ENCODE results near the gene CETP. TPM values are rescaled to one million over a fixed set of nuclear protein-coding genes. Genes with fewer than 3 reads are reported as not detected.

Gene CETP
- total RNA-seq, 4 donors from 2014 or later: 0.40 to 4.0 (median 1.7) TPM

DNA sequence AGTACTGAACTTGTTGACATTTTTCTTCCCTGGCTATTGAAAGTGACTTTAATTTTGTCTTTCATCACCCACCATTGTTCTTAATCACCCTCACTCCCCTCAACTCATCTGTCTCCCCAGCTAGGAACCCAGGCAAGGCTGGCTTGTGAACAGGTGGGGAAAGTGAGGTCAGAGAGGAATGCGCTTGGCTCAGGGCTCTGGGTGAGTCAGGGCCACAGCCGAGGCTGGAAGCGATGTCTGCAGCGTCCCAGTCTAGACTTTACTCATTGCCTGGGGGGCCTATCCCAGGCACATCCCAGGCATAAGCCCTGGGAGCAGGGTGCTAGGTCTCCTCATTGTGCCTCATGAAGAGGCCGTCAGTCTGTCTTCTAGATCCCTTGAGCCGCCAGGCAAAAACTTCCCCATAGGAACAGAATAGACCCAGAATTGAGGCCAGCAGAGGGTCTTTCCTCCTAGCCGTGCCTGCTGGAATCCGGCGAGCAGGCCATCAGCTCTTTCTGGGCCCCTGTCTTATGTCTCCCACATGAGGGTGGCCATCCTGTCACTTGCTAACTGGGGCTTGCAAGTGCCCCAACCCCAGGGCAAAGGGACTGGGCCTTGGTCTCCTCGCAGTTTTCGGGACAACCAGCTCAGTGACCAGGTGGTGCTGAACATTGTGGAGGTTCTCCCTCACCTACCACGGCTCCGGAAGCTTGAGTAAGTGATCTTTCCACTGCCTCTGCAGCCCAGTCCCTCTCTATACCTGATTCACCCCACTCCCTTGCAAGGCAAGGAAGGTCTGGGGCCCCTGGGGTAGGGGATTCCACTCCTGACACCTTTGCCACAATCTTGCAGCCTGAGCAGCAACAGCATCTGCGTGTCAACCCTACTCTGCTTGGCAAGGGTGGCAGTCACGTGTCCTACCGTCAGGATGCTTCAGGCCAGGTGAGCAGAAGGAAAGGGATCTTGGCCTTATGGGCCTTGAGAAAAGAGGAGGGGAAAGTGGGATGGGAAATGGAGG, 67.7 kb downstream of the CETP start:
- intact Hi-C loops (cut with DNase I): no loop called here
- TF ChIP-seq, protein P1, sequence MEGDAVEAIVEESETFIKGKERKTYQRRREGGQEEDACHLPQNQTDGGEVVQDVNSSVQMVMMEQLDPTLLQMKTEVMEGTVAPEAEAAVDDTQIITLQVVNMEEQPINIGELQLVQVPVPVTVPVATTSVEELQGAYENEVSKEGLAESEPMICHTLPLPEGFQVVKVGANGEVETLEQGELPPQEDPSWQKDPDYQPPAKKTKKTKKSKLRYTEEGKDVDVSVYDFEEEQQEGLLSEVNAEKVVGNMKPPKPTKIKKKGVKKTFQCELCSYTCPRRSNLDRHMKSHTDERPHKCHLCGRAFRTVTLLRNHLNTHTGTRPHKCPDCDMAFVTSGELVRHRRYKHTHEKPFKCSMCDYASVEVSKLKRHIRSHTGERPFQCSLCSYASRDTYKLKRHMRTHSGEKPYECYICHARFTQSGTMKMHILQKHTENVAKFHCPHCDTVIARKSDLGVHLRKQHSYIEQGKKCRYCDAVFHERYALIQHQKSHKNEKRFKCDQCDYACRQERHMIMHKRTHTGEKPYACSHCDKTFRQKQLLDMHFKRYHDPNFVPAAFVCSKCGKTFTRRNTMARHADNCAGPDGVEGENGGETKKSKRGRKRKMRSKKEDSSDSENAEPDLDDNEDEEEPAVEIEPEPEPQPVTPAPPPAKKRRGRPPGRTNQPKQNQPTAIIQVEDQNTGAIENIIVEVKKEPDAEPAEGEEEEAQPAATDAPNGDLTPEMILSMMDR (IDR thresholded peaks at IDR 0.05): no peak
- TF ChIP-seq POLR2A (IDR thresholded peaks at IDR 0.05): no peak
- no peaks in the 10 kb centered on the region for H3K4me1 ChIP-seq
- H3K27ac ChIP-seq: no peak overlapping the region
- no peak overlapping the region for H3K4me3 ChIP-seq (replicated peaks in 1 of 3)
- H3K27me3 ChIP-seq: no peaks in the 10 kb centered on the region
- no peaks in the 10 kb centered on the region for H3K36me3 ChIP-seq
- DNase-seq: no peak
- H3K9me3 ChIP-seq: no peaks in the 10 kb centered on the region
- 88 to 90% methylated on average over 13 to 16 of the region's 16 CpGs for WGBS, 2 donors

DNA sequence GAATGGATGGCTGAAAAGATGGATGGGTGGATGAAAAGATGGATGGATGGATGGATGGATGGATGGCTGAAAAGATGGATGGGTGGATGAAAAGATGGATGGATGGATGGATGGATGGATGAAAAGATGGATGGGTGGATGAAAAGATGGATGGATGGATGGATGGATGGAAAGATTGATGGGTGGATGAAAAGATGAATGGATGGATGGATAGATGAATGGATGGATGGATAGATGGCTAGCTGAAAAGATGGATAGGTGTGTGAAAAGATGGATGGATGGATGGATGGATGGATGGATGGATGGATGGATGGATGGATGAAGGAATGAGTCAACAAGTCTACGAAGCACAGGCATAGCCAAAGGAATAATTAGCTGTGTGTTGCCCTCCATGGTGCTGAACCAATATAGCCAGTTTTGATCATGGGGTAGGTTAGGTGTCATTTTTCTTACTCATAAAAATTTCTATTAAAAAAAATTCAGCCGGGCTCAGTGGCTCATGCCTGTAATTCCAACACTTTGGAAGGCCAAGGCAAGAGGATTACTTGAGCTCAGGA, 68.7 kb downstream of the CETP start:
- Histone ChIP-seq H3K4me1 (no peaks in the 10 kb centered on the region), H3K27ac (no peak overlapping the region), H3K4me3 (replicated peaks in 1 of 3) (no peak overlapping the region), H3K36me3 (no peaks in the 10 kb centered on the region), H3K9me3 (no peaks in the 10 kb centered on the region), H3K27me3 (no peaks in the 10 kb centered on the region)
- TF ChIP-seq, protein P1 (IDR thresholded peaks at IDR 0.05): no peak
- no peak for TF ChIP-seq POLR2A (IDR thresholded peaks at IDR 0.05)
- DNase-seq: no peak
- intact Hi-C loops (cut with DNase I): no loop called here
- 87 to 96% methylated on average over 2 of the region's 2 CpGs for WGBS, 2 donors

DNA sequence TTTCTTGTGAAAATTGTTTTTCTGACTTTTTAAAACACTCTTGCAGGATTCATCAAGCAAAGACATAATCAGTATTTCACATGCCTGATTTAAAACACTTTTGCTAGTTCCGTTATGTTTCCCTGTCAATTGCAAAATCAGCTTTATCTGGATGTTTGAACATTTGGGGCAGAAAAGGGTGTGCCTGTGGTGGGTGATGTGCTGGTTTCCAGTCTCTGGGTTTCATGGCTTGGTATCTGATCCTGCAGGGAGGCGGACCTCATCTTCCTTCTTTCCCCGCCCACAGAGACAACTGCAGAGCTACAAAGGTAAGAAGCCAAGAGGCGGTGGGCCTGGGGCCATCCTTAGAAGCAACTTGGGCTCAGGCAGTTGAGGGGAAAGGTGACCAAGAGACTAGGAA, 69.4 kb downstream of the CETP start:
- intact Hi-C loops (cut with DNase I): no loop called here
- no peaks in the 10 kb centered on the region for H3K36me3 ChIP-seq
- no peak for TF ChIP-seq POLR2A (IDR thresholded peaks at IDR 0.05)
- H3K4me1 ChIP-seq: no peaks in the 10 kb centered on the region
- DNase-seq: no peak
- no peak overlapping the region for H3K4me3 ChIP-seq (replicated peaks in 1 of 3)
- WGBS, 2 donors: 83 to 95% methylated on average over 4 of the region's 4 CpGs
- no peak overlapping the region for H3K27ac ChIP-seq
- no peaks in the 10 kb centered on the region for H3K27me3 ChIP-seq
- H3K9me3 ChIP-seq: no peaks in the 10 kb centered on the region

DNA sequence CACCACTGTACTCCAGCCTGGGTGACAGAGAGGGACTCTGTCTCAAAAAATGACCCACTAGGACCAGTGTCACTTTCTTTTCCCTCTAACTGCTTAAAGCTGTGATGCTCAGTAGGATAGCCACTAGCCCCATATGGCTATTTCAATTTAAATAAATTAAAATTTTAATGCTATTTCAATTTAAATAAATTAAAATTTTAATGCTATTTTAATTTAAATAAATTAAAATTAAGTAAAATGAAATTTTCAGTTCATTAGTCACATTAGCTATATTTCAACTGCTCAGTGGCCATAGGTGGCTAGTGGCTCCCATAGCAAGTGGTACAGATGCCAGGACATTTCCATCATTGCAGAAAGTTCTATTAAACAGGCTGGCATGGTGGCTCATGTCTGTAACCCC, 70.6 kb downstream of the CETP start:
- intact Hi-C loops (cut with DNase I): no loop called here
- TF ChIP-seq POLR2A (IDR thresholded peaks at IDR 0.05): no peak
- TF ChIP-seq, protein P1 (IDR thresholded peaks at IDR 0.05): no peak
- no peak overlapping the region for H3K27ac ChIP-seq
- H3K4me1 ChIP-seq: no peaks in the 10 kb centered on the region
- H3K9me3 ChIP-seq: no peaks in the 10 kb centered on the region
- H3K36me3 ChIP-seq: no peaks in the 10 kb centered on the region
- H3K27me3 ChIP-seq: no peaks in the 10 kb centered on the region
- H3K4me3 ChIP-seq (replicated peaks in 1 of 3): no peak overlapping the region
- DNase-seq: no peak

DNA sequence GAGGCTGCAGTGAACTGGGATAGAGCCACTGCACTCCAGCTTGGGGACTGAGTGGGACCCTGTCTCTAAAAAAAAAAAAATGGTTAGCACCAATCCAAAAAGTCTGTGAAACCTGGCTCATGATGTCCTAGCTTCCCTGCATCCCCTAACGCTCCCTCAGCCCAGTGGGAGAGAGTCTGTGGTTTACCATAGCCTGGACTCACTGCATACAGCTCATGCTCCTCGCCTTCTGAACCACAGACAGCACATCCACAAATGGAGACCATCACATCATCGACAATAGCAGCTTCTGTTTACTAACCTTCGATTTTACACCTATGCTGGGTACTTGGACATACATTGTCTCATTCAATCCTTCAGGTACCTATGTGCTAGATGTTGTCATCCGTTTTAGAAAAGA, 71.2 kb downstream of the CETP start:
- 93 to 94% methylated on average over 5 of the region's 5 CpGs for WGBS, 2 donors
- H3K4me3 ChIP-seq (replicated peaks in 1 of 3): no peak overlapping the region
- no peaks in the 10 kb centered on the region for H3K36me3 ChIP-seq
- no peak for DNase-seq
- H3K27ac ChIP-seq: no peak overlapping the region
- intact Hi-C loops (cut with DNase I): no loop called here
- no peaks in the 10 kb centered on the region for H3K27me3 ChIP-seq
- no peaks in the 10 kb centered on the region for H3K9me3 ChIP-seq
- no peak for TF ChIP-seq POLR2A (IDR thresholded peaks at IDR 0.05)
- TF ChIP-seq, protein P1 (IDR thresholded peaks at IDR 0.05): no peak
- H3K4me1 ChIP-seq: no peaks in the 10 kb centered on the region

Other genes with a start within 250 kb of the CETP start
- 100 to 1,000 TPM in 2 of 4 donors, 10 to 100 TPM in 2; 70.1 to 150 (median 97.4) TPM for gene NUP93, start 231.8 kb upstream of the CETP start, total RNA-seq
- not detected for gene SLC12A3, start 96.7 kb upstream of the CETP start, total RNA-seq
- gene HERPUD1, start 29.8 kb upstream of the CETP start, total RNA-seq: 100 to 1,000 TPM; 212 to 659 (median 321) TPM
- gene NLRC5, start 27.6 kb downstream of the CETP start, total RNA-seq: 10 to 100 TPM; 14.1 to 33.5 (median 20.5) TPM
- gene CPNE2, start 130.6 kb downstream of the CETP start, total RNA-seq: 10 to 100 TPM; 26.6 to 33.3 (median 29.2) TPM
- gene PSME3IP1, start 224.1 kb downstream of the CETP start, total RNA-seq: 10 to 100 TPM; 64.7 to 96.3 (median 78.9) TPM
- gene RSPRY1, start 224.4 kb downstream of the CETP start, total RNA-seq: 10 to 100 TPM; 42.6 to 59.2 (median 53.9) TPM

Data from thyroid gland (tissue), 4 donors.